Skin epidermis (tissue), 12 donors: ENCODE data around the gene SCUBE1.
"Not testable (repeated sequence)": the region's sequence is repeated elsewhere in the genome, so short reads cannot be mapped to it uniquely, and the experiment has no call there.

Source experiments
- H3K27ac ChIP-seq, 21 experiments: fragments of 200-600 bp; sonication (generic) in 11 of 21; one replicate each; pipeline ENCODE4 v1.5.0; 2020; ENCODE audit warnings: mild to moderate bottlenecking in 3 of 21, inconsistent platforms in 2 of 21, moderate library complexity in 2 of 21
- H3K4me3 ChIP-seq, 7 experiments: fragments of 200-600 bp; sonication (generic) in 2 of 7; one replicate each; pipeline ENCODE4 v1.5.0; 2020; ENCODE audit warnings: inconsistent platforms in 2 of 7, mild to moderate bottlenecking in 2 of 7, moderate library complexity in 1 of 7

The SCUBE1 gene

DNA sequence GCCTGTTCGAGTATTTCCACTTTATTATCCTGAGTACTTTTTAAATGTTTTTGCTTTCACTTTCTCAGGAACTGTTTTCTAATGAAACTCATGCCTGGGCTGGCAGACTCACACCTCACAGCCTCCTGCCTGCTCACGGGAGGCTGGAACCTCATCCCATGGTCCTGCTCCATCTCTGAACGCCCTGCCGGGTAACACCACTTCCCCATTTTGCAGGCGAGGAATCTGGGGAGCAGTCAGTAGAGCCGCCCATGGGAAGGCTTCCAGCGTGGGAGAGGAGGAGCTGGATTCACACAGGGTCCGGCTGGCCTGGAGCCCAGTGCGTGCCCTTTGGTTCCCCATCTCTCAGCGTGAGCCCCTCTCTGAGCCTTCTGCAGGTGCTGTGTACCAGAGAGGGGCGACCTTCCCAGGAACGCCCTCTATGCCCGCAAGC, 53.6 kb downstream of the SCUBE1 start:
- Histone ChIP-seq H3K4me3 (no peak overlapping the region), H3K27ac (peak overlapping the region in 5 of 21 experiments; percentile 34 to 60 (median 42))

DNA sequence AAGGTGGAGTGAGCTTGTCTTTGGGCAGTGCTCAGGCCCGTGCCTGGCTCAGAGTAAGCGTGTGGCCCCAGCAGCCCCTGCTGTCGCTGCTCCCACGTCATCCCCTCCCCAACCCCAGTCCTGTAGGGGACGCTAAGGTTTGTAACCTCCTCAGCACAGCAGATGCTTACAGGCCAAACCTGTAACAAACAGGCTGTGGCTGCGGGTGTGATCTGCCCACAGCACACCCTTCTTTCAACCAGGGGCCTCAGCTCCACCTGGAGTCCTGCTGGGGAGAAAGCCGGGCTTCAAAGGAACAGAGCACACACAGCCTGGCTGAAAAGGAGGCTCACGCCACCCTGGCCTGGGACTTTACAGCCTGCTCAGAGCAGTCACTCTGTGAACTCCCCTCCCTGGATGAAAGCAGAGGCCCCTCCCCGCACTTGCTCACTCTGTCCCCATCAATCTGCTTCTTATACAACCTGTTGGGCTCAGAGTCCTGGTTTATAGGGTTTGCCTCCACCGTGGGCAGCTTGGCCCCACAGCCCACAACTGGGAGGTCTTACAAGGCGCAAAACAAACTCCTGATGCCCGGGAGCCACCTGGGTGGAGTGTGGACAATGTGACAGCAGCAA, 54.3 kb downstream of the SCUBE1 start:
- H3K4me3 ChIP-seq, result no peak overlapping the region
- peak overlapping the region in 4 of 21 experiments; percentile 34 to 60 (median 42) for H3K27ac ChIP-seq

DNA sequence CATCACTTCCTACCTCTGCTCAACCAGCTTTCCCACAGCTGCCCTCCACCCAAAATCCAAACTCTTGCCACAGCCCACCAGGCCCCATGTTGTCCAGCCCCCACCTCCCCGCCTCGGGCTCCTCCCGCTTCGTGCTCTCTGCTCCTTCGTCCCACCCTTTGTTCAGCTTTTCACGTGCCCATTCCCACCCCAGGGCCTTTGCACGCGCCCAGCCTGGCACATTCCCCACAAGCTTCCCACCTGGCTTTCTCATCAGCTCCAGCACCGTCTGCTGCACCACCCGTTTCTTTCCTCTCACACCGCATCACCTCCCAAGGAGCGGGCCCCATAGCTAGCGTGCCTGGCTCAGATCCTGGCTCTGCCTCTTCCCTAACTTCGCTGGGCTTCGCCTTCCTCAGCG, 54.8 kb downstream of the SCUBE1 start:
- no peak overlapping the region for H3K4me3 ChIP-seq
- no peak overlapping the region for H3K27ac ChIP-seq

DNA sequence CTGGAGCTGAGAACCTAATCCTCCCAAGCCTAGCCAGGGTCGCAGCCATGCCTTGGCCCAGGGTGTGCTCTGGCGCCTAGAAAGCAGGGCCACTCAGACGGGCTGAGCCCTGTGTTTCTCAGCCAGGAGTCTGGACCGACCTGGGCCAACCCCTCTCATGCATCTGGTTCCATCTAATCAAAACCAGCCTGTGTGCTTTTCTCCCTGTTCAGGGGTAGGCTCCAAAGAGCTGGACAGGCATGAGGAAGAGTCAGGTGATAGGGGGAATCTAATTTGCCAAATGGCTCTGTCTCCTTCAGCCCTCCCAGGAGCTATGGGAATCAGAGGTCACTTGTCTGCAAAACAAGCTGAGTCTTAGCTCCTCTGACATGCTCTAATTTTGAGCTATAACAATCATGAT, 55.7 kb downstream of the SCUBE1 start:
- no peak overlapping the region for H3K4me3 ChIP-seq
- no peak overlapping the region for H3K27ac ChIP-seq

DNA sequence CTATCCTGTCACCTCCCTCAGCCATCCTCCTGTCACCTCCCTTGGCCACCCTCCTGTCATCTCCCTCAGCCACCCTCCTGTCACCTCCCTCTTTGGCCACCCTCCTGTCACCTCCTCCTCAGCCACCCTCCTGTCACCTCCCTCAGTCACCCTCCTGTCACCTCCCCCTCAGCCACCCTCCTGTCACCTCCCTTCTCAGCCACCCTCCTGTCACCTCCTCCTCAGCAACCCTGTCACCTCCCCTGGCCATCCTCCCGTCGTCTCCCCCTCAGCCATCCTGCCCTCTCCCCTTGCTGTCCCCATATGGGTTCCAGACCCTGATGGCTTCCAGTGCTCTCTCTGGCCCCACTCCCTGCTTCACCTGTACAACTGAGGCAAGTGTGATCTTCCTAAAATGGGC, 61.8 kb downstream of the SCUBE1 start:
- Histone ChIP-seq H3K4me3 (no peak overlapping the region), H3K27ac (no peak overlapping the region)

DNA sequence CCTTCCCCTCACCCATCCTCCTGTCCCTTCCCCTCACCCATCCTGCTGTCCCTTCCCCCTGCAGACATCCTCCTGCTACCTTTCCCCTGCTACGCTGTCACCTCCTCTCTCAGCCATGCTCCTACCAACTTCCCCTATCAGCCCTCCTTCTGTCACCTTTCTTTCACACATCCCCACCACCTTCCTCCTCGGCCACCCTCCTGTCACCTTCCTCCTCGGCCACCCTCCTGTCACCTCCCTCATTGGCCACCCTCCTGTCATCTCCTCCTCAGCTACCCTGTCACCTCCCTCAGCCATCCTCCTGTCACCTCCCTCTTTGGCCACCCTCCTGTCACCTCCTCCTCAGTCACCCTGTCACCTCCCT, 62.7 kb downstream of the SCUBE1 start:
- H3K27ac ChIP-seq, H3K4me3 ChIP-seq: not testable (repeated sequence)

DNA sequence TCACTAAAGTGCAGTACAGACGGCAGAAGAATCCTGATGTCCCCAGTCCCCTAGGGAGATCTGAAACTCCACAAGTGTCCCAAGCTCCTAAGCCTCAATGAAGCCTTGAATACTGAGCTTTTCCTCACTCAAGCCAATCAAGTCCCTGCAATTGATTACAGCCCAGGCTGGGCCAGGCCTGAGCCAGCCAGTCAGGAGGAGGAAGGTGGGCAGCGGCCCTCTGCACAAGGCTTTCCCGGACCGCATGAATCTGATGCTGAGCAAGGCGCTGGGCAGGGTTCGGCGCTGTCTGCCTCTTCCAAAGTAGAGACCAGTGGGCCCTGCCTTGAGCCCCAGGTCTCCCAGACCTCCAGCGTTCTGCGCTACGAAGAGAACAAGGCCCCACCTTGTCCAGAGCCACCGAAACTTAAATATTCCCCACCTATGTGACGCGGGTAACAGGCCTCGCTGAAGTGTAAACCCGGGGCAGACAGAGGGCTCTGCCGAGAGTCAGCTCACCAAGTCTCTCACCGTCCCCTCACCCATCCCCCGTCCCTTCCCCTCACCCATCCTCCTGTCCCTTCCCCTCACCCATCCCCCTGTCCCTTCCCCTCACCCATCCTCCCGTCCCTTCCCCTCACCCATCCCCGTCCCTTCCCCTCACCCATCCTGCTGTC, 63.2 kb downstream of the SCUBE1 start:
- Histone ChIP-seq H3K27ac (no peak overlapping the region), H3K4me3 (no peak overlapping the region)

DNA sequence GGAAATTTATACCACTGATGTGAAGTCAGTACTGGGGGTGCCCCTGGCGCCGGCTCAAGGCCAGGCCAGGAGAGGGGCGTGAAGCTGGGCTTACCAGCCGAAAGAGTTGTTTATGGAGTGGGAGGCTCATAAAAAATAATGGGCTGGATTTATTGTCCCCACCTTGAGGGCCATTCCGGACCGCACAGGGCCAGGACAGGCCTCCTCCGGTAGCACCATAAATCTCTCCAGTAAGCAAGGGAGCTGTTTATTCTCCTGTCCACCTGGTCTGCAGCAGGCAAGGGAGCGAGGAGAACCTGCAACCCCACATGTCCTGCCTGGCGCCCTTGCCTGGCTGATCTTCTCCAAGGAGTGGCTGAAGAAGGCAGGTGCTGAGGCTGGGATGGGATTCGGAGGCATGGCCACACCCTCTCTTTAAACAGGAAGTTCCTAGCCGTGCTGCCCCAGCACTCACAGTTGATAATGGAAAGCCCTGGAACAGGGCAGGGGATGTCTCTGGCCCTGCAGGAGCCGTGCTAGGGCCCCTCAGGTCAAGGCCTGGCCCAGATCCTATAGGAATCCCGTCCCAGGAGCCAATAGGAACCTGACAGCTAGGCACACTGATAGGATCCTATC, 65.1 kb downstream of the SCUBE1 start:
- Histone ChIP-seq H3K4me3 (no peak overlapping the region), H3K27ac (no peak overlapping the region)

DNA sequence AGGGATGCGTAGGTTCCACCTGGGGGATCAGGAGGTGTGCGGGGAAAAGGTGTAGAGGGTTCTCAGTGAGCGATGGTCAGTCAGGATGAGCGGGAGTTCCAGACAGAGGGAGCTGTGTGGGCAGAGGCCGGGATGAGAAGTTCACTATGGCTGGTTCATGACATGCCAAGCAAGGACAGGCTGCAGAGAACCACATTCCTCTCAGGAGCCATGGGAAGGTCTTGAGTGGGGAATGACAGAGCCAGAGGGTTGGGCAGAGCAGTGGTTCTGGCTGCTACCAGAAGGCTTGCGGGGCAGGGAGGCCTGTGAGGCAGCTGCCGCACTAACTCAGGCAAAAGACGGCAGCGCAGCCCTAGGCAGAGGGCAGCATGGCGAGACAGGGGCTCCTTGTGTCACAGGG, 66.1 kb downstream of the SCUBE1 start:
- Histone ChIP-seq H3K27ac (no peak overlapping the region), H3K4me3 (no peak overlapping the region)

DNA sequence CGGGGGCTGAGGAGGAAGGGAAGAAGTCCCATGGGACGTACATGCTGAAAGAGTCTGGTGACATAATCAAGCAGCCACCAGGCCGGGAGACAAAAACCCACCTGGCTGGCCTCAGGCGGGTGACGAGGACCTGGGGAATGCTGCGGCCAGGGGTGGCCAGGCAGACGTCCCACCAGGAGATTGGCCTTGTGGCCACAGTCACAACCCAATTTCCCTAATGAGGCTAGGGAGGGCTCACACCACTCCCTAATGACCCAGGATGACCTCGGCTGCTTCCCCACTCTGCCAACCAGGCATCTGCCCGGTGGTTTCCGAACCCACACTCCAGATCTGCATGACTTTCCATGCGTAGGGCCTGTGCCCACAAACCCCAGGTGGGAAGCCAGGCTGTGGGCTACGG, 66.9 kb downstream of the SCUBE1 start:
- no peak overlapping the region for H3K27ac ChIP-seq
- H3K4me3 ChIP-seq, result no peak overlapping the region

DNA sequence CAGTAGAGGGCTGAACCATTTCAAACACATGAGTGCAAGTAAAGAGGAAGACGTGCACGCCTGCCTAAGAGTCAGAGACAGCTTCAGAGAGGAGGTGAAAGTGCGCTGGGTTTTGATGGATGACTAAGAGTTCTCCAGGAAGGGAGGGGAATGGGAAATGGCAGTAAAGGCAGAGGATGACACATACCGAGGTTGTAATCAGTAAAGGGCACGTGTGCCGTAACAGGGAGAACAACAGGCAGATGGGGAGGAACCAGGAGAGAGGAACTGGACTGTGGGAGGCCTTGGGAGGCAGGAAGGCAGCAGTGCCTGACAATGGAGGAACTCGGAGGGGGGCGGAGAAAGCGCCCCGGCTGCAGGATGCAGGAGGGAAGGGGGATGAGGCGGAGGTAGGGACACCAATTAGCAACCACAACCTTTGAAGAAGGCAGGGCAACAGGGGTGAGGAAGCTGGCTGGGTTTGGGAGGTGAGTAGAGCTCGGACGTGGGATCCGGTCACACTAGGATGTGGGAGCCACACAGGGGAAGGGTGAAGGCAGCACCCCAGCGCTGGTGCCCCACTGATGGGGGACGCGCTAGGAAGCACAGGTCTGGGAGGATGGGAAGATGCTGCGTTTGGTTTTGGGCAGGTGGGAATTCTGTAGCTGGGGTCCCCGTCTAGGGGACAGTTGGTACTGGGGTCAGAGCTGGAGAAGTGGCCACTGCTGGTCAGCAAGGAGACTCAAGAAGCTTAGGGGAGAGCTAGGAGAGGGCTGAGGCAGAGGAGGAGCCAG, 67.4 kb downstream of the SCUBE1 start:
- H3K4me3 ChIP-seq, result no peak overlapping the region
- no peak overlapping the region for H3K27ac ChIP-seq

DNA sequence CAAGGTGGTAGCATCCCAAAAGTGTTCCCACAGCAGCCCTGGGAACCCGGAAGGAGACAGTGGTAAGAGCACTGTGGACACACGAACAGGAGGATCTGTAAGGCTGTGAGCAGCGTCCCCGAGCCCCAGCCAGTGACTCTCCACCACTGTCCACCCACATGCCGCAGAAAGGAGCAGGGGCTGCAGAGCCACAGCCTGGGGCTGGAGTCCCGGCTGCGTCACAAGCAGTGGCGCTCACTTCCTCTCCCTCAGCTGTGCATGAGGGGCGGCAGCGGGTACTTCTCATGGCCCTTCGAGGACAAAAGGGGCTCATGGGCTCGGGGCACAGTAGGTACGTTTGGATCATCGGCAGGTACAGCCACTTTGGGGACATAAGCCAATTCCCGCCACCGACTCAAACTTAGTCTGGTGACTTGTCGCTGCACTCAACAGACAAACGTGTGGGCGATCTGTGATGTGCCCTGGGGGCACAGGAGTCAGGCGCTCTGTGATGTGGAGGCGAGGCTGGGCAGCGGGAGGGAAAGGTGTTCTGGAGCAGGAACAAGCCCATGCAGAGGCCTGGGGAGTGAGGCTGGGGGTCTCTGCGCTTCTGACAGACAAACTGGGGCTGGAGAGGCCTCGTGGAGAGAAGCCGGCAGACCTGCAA, 68.5 kb downstream of the SCUBE1 start:
- Histone ChIP-seq H3K27ac (no peak overlapping the region), H3K4me3 (no peak overlapping the region)

DNA sequence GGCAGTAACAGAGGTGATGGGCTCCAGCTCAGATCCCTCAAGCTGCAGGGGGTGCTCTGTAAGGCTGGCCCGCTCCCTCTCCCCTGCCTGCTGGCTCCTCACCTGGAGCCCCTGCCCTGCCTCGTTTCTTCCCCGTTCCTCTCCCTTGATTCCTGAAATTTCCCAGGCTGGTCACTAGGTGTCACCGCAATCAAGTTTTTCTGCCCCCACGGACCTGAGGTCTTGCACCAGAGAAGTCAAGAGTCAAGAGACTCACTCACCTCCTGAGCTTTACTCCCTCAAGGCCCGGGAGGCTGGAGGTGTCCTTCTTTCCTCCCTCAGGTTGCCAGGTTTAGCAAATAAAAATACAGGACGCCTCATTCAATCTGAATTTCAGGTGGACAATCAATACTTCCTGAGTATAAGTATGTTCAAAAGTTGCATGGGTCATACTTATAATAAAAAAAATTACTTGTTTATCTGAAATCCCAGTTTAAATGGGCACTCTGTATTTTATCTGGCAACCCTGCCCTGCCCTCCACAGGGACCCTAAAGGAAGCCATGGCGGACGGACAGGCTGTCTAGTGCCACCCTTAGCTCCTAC, 69.2 kb downstream of the SCUBE1 start:
- H3K27ac ChIP-seq, result no peak overlapping the region
- H3K4me3 ChIP-seq, result no peak overlapping the region

DNA sequence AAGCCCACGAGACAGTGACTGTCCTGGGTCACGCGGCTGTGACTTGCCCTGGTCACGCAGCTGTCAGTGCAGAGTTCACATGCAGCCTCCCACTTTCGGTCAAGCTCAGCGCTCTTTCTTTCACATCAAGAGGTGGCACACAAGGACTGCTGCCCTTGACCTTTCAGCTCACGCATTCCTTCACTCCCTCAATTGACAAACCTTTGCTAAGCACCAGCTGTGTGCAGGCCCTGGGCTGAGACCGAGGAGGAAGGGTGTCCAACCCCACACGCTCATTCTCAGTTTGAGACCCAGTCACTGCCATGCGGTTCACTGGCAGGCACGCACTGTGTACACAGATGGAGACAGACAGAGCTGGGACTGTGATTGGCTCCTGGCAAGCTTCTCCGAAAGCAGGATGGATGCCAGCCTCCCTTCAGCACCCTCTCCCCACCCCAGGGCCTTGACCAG, 70.3 kb downstream of the SCUBE1 start:
- Histone ChIP-seq H3K27ac (no peak overlapping the region), H3K4me3 (no peak overlapping the region)

DNA sequence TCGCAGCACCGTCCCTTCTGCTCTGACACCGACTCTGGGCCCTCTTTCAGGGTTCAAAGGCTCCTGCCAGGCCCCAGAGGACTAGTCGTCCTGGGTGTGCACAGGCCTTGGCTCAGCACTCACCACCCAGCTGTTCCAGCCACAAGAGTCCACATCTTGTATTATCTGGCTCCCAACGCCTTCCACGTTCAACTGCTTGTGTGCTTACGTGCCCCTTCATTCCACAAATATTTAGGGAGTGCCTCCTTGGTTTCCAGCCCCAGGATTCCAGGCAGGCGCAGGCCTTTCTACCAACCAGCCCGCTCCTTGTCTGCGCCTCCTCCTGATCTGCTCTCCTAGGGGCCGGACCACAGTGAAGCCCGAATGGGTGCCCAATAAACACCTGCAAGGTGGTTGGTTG, 70.9 kb downstream of the SCUBE1 start:
- Histone ChIP-seq H3K27ac (no peak overlapping the region), H3K4me3 (no peak overlapping the region)

DNA sequence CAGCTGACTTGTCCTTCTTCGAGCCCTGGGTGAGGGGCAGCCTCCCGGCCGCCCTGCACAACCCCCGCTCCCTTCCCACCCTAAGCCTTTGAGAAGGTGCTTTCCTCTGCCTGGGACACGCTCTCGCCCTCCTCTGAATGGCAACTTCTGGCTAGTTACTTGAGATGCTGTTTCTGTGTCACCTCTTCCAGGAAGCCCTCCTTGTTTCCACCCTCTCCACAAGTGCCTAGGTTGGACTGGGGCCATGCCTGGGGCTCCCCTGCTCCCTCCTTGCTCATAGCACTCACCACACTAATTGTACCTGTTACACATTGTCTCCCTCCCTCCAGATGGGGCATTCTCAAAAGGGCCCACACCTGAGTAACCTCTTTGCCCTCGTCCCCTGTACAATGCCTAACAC, 72.2 kb downstream of the SCUBE1 start:
- Histone ChIP-seq H3K4me3 (no peak overlapping the region), H3K27ac (no peak overlapping the region)

DNA sequence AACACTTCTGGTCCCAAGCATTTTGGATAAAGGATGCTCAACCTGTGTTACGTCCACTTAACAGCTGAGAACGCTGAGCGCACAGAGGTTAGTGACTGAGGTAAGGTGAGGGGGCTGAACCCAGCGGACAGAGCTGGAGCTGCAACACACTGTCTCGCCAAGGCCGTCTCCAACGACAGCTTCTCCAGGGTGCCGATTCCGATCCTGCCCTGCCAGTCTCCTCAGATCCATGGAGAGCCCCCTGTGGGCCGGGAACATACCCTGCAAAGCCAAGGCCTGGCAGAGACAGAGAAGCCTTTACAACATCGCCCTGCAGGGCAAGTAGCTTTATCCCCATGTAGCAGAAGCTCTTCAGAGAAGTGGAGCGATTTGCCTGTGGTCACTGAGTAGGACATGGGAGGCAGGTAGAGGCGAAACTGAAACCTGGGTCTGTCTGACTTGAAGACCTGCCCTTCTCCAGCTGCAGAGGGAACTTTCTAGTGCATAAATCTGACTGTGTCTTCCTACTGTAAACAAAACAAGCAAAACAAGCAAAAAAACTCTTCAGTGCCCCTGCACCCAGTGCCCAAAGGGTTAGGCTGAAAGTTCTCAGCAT, 72.8 kb downstream of the SCUBE1 start:
- H3K4me3 ChIP-seq, result no peak overlapping the region
- no peak overlapping the region for H3K27ac ChIP-seq

DNA sequence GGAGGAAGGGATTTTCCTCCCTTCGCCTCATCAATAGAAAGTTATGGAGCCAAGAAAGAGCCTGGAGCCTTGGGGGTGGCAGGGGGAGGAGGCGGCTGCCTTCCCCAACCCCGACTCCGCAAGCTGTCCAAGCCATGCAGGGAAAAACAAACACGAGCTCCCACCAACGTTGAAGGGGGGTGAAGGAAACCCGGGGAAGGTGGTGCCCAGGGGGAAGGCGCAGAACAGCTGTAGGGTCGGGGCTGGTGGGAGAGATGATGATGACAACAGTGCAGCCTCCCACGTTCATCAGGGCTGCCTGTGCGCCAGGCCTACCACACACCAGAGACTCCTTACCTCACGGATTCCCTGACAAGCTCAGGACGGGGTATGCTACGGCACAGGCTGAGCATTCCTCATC, 73.5 kb downstream of the SCUBE1 start:
- no peak overlapping the region for H3K4me3 ChIP-seq
- no peak overlapping the region for H3K27ac ChIP-seq

DNA sequence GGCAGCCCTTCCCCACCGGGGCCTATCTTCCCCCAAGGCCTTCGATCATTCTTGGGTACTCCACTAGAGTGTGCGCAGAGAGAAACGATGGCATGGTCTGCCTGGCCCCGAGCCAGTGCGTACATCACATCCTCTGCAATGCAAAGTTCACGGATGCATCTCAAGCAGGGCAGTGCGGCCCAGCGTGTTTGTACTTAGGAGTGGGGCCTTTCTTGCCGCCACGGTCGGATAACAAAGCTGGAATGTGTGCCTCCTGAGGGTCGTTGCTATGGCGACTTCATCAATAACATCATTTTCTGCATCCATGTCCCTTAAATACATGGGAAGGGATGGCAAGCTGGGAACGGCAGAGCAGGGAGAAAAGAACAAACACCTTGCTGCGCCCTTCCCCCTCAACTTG, 73.9 kb downstream of the SCUBE1 start:
- Histone ChIP-seq H3K4me3 (no peak overlapping the region), H3K27ac (no peak overlapping the region)
